GM19023 (cell line): Measurements from ENCODE around the gene FNDC8.
"Not testable (repeated sequence)": the region's sequence is repeated elsewhere in the genome, so short reads cannot be mapped to it uniquely, and the experiment has no call there.

Source experiments
- ATAC-seq: cut with Tn5 transposase; IDR thresholded peaks from one replicate; pipeline ENCODE4 v1.9.1; 2021; ENCODE audit warnings: mild to moderate bottlenecking, moderate library complexity; ENCODE audit not compliant: unreplicated experiment

FNDC8 gene

DNA sequence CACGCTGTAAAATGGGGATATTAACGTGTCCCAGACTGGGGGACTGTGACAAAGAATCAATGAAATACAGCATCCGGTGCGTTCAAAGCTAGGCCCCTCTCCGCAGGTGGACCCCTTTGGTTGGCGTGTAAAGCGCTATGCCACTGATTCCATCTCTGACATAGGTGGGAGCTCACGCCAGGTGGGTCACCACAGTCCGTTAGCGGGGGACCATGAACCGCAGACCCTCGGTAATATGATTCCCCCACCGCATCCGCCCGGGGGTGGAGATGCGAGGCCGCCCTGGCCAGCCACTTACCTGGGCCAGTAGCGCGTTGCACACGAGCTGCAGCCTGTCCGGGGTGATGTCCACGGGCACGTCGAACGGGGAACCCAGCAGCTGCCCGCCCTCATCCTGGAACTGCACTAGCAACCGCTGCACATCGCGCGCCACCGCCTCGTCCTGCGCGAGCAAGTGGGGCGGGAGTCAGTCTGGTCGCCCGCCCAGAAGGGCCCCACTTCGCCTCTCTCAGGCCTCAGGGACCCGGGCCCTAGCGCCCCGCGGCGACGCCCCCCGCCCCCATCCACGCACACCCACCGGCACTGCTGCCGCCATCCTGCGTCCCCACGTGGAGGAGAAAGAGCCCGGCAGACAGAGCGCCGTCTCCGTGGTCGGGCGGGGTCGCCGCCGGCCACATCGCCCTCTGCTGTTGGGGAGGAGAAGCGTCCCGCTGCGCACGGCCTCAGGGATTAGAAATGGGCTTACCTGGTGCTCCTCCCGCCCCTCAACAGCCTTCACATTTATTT, 20.5 kb downstream of the FNDC8 start, which contains the start of gene NLE1:
NLE1 (minus strand) TSS at position 623 of the 786 bp plus-strand sequence; CDS start at position 595, 28 bp downstream.
- peak; percentile 81 for ATAC-seq

DNA sequence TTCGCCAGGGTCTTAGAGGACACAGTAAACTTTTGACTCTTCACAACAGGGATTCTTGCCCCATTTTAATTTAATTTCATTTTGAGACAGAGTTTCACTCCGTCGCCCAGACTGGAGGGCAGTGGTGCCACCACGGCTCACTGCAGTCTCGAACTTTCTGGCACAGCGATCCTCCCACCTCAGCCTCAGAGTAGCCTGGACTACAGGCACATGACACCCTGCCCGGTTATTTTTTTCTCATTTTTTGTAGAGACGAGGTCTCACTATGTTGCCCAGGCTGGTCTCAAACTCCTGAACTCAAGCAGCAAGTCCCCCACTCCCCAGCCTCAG, 21.0 kb downstream of the FNDC8 start:
- no peak for ATAC-seq

DNA sequence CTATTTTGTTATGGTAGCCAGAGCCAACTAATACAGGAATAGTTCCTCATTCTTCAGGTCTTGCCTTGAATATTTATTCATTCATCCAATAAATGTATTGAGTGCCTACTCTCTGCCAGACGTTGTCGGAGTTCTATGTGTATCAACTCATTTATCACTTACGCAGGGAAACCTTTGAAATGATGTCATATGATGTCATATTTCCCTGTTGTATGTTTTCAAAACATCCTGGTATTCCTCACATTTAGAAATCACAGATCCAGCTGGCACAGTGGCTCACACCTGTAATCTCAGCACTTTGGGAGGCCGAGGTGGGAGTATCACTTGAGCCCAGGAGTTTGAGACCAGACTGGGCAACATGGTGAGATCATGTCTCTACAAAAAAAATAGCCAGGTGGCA, 23.4 kb downstream of the FNDC8 start:
- ATAC-seq, result no peak

DNA sequence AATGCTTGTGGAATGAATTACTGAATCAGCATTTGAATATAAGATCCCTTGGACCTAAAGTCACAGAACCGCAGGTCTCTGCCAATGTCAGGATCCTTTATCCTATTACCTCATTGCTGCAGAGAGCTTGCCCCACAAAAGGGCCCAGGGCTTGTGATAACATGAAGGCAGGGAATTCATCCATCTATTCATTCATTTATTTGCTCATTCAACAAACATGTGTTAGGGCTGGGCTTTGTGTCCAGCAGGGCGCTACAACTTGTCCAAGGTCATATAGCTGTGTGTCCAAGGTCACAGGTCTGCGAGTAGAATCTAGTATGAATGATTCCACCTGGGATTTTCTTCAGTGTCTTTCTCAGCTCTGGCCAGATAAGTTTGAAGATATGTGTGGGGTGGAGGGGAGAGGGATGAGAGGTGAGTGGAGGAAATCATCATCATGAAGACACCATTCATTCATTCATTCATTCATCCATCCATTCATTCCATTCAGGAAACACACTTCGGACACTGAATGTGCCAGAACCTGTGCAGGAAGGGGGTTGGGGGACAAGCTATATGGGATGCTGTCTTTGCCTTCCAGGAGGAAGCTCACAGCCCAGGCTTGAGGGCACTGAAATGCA, 24.9 kb downstream of the FNDC8 start:
- no peak for ATAC-seq

DNA sequence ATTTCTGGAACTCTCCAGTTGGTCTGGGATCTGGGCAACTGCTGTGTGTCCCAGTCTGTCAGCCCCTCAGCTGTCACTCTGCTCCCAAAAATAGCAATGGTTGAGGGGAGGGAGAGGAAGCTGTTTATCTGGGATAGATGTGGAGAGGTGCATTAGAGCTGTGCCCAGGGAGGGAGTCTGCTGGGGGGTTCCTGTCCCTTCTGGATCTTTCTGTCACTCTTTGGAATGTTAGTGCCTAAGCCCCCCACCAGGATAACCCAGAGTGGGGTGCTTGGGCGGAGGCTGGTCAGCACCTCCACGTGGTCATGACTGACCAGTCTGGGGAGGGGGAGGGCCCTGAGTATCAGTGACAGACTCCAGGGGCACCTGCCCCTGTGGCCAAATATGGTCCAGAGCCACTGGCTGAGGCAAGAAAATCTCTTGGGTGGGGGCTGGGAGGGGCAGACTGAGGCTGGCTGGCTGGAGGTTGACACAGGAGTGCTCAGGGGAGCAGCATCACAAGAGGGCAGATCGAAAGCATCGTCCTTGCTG, 26.0 kb downstream of the FNDC8 start, which contains the start of gene UNC45B:
UNC45B (plus strand) TSS at position 443 of the 531 bp plus-strand sequence. CDS start 447 bp downstream, outside the sequence.
- no peak for ATAC-seq

DNA sequence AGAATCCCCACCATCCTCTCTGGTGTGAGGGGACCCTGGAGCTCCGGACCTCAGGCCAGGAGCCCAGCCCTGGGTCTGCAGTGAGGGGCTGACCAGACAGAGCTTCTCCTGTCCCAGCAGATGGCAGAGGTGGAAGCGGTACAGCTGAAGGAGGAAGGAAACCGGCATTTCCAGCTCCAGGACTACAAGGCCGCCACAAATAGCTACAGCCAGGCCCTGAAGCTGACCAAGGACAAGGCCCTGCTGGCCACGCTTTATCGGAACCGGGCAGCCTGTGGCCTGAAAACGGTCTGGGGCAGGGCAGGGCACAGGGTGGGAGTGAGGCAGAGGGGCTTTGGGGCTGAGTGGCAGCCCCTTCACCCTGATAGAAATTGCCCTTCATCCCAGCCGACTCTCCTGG, 26.7 kb downstream of the FNDC8 start:
- no peak for ATAC-seq

DNA sequence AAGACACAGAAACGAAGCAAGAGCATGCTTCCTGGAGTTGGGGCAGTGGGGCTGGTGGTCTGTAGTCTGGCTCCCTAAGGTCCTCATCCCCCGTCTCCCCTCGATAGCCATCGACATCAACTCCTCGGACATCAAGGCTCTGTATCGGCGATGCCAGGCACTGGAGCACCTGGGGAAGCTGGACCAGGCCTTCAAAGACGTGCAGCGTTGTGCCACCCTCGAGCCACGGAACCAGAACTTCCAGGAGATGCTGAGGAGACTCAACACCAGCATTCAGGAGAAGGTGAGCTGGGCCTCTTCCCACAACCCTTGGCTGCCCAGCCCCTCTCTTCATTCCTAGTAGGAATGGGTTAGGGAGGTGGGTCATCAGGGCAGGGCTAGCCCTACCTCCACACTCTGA, 28.5 kb downstream of the FNDC8 start:
- no peak for ATAC-seq

DNA sequence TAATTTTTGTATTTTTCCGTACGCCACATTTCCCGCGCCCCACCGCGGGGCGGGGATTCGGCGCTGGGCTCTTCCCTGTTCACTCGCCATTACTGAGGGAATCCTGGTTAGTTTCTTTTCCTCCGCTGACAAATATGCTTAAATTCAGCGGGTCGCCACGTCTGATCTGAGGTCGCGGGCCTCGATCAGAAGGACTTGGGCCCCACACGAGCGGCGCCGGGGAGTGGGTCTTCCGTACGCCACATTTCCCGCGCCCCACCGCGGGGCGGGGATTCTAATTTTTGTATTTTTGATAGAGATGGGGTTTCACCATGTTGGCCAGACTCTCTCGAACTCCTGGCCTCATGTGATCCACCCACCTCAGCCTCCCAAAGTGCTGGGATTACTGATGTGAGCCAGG, 29.7 kb downstream of the FNDC8 start:
- ATAC-seq, result not testable (repeated sequence)

DNA sequence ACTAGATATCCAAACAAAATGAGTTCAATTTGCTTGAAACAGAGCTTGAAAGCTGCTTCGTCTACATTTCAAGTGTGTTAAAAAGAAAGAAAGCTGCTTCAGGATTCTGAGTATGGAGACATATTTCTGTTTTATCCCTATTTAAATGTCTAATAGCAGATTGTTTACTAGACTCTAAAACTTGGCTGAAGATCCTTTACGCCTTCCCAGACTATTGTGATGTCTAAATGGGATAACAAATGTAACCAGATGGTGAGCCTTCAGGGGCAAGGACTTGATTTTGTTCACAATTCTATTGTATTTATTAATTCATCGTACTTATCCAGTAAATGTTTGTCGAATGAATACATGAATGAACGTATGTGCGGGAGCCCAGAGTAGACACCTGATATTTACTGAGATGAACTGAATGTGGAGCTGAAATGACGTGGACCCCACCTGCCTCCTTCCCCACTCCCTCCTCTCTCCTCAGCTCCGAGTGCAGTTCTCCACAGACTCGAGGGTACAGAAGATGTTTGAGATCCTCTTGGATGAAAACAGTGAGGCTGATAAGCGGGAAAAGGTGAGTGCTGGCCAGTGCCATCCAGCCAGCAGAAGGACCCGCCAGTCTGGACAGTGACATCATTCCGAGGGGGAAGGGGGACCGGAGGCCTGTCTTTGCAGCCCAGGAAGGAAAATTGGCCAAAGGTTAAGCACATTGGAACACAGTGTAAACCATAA, 31.2 kb downstream of the FNDC8 start:
- no peak for ATAC-seq

DNA sequence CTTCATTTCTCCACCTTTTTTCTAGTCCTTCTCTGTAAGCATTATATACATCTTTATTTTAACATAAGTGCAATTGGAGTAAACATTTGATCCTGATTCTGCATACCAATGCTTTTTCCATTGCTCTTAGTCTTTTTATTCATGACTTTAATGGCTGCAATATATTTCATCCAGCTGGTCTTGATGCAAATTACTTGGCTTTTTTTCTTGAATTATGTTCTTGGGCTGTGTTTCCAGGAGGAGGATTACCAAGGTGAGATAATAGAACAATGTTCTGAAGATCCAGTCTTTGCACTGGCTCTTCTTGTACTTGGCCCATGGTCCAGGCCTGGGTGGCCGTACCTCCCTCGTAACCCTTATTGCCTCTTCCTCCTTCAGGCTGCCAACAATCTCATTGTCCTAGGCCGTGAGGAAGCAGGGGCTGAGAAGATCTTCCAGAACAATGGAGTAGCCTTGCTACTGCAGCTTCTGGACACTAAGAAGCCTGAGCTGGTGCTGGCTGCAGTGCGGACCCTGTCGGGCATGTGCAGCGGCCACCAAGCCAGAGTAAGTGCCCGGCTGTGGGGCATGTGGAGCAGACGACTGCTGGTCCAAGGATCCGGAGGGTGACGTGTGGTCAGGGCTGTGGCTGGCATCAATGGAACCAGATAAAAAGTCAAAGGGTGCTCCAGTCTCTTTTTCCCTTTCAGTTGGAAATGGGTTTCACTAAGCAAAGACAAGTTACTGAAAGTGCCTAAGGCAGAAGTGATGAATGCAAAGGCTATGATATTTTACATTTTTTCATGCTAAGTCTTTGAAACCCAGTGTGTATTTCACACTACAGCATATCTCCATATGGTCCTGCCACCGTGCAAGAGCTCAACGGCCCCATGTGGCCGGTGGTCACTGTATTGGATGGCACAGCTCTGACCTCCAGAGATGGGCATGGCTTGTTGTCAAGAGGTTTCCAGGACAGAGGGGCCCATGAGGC, 33.1 kb downstream of the FNDC8 start:
- ATAC-seq, result no peak

DNA sequence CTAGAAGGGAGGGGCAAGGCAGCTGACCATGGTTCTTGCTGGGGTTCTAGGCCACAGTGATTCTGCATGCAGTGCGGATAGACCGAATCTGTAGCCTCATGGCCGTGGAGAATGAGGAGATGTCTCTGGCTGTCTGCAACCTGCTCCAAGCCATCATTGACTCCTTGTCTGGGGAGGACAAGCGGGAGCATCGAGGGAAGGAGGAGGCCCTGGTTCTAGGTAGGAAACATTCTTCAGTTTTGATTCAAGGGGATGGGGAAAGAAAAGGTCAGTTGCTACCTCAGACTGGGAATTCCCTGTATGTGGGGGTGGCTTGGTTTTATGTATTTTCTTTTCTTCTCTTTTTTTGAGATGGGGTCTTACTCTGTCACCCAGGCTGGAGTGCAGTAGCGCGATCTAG, 33.8 kb downstream of the FNDC8 start:
- no peak for ATAC-seq

DNA sequence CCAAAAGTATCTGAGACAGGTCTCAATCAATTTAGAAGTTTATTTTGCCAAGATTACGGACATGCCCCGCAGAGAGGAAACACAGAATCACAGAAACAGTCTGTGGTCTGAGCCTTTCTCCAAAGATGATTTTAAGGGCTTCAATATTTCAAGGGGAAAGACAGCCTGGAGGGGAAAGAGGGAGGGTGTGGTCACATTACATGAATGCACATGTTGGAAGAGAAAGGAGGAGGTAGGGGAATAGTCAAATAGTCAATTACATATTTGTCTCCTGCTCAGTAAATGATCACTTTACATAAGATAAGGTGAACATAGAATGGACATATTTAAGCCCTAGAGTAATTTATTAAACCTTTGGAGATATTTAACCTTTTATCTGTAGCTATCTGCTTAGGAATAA, 38.5 kb downstream of the FNDC8 start:
- ATAC-seq, result no peak

DNA sequence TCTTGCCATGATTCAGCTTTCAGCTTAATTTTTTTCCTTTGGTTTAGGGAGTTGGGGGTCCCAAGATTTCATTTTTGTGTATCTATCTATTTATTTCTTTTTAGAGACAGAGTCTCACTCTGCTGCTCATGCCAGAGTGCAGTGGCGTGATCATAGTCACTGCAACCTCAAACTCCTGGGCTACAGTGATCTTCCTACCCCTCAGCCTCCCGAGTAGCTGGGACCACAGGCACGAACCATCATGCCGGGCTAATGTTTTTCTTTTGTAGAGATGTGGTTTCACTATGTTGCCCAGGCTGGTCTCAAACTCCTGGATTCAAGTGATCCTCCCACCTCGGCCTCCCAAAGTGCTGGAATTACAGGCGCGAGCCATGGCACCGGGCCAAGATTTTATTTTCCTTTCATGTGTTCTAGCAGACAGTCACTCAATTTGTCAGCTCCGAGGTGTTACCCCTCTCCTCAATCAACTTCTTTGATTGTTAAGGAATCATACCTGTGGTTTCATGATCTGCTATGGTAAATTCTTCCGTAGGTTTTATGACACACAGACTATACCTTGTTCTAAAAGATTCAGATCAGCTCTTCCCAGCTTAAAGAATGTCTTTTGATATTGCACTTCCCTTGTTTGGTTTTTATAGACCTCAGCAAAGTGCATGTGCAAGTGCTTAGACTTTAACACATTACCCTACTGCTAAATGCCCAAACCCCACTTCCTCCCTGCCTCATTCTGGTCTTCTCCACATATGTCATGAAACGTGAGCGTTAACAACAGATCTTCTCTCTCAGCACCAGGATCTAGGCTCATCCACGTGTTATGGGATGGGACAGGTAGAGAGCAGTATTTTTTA, 39.2 kb downstream of the FNDC8 start:
- ATAC-seq, result no peak

DNA sequence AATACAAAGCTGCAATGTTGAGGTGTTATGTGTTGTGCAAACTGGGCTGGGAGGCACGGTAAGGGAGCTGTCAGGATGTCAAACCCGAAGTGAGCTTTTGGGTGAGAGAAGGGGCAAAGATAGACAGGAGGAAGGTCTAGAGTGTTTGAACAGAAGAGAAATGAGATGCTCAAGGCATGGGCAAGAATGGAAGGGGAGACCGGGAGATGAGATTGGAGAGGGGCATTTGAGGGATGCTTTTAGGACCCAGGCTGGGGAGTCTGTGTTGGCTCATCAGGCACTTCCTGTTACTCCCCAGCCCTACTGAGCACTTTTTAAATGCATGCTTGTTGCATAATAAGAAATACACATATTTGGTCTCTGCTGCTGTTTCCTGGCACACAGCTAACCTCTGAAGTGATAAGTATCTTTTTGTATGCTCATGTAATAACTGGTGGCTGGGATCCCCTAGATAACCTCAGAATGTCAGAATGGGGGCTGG, 39.9 kb downstream of the FNDC8 start:
- ATAC-seq, result no peak

DNA sequence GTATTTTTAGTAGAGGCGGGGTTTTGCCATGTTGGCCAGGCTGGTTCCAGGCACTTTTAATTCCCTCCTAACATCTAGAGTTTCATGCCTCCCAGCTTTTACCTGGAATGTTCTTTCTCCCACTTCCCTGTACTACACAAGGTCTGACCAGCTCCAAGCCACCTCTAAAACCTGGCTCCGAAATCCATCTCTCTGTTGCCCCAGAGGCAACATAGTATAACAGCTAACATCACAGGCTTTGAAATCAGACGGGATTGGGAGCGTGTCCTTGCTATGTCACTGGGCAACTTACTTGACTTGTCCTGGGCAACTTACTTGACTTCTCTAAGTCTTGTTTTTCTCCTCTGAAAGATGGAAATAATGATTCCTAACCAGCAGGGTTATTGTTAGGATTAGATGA, 41.3 kb downstream of the FNDC8 start:
- ATAC-seq, result no peak

DNA sequence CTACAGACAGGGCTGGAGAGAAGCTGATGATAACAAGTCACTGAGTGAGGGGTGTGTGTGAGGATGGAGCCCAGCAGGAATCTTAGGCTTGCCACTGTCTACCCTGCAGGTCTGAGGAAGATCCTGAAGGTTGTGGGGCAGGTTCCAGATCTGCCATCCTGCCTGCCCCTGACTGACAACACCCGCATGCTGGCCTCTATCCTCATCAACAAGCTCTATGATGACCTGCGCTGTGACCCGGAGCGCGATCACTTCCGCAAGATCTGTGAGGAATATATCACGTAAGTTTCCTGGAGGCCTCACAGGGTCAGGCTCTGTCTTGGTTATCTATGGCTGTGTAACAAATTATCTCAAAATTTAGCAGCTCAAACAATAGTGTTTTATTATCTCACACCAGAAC, 42.5 kb downstream of the FNDC8 start:
- no peak for ATAC-seq

DNA sequence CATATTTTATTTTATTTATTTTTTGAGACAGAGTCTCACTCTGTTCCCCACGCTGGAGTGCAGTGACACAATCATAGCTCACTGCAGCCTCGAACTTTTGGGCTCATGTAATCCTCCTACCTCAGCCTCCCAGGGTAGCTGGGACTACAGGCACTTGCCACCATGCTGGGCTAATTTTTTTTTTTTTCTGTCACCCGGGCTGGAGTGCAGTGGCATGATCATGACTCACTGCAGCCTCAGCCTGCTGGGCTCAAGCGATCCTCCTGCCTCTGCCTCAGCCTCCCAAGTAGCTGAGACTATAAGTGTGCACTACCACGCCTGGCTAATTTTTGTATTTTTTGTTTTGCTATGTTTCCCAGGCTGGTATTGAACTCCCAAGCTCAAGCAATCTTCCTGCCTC, 43.3 kb downstream of the FNDC8 start:
- ATAC-seq, result no peak

DNA sequence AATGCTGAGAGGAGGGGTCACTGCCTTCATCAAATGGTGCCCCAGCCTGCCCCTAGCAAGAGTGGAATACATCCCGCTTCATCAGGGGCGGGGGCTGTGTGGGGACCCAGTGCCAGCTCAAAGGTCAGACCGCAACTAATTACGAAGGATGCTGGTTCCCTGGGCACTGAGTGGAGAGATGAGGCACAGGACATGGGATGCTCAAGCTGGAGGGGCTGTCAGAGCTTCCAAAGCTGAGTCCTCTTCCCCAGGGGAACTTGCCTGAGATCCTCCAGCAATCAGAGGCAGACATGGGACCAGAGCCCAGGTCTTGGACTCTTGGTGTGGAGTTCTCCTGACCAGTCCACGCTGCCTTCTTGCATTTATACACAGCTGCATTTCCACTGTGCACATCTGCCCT, 45.1 kb downstream of the FNDC8 start:
- no peak for ATAC-seq

DNA sequence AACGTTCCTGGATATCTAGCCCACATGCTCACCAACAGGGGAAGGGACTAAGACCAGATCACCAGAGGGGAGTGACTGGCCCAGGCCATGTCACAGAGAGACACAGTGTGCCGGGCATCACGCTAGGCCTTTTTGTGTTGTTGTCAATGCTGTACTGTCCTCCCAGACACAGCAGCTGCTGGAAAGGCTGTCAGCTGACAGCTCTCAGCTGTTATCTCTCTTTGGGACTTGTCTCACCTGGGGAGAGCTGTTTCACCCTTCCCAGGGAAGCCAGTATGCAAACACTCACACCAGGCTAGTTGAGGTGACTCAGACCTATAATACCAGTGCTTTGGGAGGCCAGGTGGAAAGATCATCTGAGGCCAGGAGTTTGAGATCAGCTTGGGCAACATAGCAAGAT, 45.6 kb downstream of the FNDC8 start:
- no peak for ATAC-seq
